HG03521 (cell line): ENCODE measurements around the gene FHDC1.
"Not testable (repeated sequence)": the region's sequence is repeated elsewhere in the genome, so short reads cannot be mapped to it uniquely, and the experiment has no call there.

Experiments used
- ATAC-seq: cut with Tn5 transposase; IDR thresholded peaks from one replicate; pipeline ENCODE4 v1.9.1; 2021; ENCODE audit warnings: mild to moderate bottlenecking, moderate library complexity; ENCODE audit not compliant: unreplicated experiment

The FHDC1 gene, protein sequence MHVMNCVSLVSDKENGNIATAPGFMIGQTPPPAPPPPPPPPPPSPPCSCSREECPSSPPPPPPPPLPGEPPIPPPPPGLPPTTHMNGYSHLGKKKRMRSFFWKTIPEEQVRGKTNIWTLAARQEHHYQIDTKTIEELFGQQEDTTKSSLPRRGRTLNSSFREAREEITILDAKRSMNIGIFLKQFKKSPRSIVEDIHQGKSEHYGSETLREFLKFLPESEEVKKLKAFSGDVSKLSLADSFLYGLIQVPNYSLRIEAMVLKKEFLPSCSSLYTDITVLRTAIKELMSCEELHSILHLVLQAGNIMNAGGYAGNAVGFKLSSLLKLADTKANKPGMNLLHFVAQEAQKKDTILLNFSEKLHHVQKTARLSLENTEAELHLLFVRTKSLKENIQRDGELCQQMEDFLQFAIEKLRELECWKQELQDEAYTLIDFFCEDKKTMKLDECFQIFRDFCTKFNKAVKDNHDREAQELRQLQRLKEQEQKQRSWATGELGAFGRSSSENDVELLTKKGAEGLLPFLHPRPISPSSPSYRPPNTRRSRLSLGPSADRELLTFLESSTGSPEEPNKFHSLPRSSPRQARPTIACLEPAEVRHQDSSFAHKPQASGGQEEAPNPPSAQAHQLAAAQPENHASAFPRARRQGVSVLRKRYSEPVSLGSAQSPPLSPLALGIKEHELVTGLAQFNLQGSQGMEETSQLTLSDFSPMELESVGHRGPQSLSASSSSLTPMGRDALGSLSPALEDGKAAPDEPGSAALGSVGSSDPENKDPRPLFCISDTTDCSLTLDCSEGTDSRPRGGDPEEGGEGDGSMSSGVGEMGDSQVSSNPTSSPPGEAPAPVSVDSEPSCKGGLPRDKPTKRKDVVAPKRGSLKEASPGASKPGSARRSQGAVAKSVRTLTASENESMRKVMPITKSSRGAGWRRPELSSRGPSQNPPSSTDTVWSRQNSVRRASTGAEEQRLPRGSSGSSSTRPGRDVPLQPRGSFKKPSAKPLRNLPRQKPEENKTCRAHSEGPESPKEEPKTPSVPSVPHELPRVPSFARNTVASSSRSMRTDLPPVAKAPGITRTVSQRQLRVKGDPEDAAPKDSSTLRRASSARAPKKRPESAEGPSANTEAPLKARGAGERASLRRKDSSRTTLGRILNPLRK

DNA sequence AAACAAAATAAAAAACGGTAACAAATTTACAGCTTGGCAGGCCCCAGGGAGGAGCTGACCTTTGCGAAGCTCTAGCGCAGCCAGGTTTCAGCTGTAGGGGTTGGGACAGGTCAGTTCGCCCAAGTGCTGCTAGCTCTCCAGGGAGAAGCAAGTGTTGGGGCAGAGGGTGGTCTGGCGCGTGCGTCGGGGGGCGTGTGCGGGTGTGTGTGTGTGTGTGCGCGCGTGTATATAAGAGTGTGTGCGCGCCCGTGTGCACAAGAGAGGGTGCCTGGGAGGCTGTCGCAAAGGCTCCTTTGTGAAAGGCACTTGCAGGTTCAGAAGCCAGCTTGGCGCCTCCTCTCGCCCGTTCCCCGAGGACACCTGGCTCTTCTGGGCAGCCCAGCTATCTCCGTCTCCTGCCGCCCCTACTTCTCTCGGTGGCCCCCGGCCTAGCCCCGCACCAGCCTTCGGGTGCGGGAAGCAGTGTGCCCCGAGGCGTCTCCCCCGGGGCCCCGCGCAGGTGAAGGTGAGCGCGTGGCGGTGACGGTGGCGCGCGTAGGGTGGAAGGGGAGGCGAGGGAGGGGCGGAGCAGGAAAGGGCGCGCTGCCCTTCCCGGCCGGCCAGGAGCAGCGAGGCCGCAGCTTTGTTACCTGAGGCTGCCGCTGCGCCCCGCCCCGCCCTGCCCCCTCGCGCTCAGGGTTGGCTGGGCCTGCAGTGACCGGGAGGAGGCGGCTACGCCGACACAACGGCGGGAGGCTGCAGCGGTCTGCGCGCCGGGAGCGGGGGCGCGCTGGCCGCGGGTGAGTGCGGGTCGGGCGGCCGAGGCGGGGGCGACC is at the start of gene FHDC1:
Gene FHDC1, plus strand, starts transcription at position 693 of the 815 bp plus-strand sequence. CDS start 6,735 bp downstream, outside the sequence.
- no peak for ATAC-seq

DNA sequence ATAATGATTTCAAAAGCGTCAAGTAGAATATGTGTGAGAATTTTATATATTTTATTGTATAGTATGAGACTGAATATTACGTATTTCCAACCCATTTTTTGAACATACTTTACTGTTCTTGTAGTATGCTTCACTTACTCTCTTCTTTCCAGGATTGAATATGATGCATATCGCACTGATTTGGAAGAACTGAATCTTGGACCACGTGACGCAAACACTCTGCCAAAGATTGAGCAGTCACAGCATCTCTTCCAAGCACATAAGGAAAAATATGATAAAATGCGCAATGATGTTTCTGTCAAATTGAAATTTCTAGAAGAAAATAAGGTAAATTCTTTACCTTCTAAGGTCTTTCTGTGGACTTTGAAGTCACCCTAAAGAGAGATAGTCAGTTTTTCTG is 48.1 kb upstream of the FHDC1 start:
- ATAC-seq = no peak

DNA sequence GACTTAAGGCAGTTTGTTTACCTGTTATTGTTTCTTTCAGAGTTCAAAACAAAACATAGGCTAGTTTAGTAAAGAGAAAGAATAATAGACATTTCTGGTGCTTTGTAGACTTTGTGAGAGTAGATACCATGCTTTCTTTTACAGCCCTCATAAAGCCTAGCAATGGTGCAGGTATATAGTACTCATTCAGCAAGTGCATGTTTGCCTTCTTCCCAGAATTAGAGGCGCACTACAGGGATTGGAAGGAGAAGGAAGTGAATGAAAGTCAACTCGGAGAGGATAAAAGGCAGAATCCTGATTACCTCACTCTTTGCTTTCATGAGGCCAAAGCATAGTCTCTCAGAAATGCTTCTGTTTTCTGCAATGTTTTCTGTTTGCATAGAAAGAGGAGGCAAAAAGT is 43.1 kb upstream of the FHDC1 start:
- ATAC-seq = no peak

DNA sequence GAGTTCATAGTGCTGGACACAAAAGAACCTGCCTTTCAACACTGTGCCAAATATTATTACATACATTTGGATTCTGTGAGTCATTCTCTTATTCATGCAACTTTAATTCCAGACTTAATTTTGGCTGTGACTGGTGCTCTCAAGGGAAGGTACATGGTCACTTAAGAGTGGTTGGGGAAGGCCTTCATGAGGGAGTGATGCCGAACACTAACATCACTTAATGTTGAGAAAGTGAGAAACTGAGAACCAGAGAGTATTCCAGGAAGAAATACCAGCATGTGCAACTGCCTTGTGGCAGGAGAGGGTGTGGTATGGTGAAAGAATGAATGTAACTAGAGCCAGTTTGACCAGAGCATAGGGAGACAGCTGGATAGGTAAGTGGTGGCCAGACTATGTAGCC is 41.5 kb upstream of the FHDC1 start:
- ATAC-seq = no peak

DNA sequence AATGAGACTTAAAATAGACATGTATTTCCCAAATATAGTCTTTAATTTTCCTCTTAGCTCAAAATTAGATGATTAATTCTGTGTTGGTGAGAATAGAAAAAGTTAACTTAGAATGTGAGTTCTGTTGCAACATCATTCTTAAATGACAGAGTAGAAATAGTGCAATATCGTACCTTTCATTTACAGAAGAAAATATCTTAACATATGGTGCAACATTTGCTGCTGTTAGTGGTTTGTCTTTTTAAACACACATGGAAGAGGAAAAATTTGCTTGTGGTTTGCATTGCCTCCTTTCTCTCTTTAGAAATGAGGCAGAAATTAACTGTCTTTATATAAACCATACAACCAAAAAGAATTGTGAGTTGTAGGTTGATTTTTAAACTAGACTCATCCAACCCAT is 39.3 kb upstream of the FHDC1 start:
- ATAC-seq = no peak

DNA sequence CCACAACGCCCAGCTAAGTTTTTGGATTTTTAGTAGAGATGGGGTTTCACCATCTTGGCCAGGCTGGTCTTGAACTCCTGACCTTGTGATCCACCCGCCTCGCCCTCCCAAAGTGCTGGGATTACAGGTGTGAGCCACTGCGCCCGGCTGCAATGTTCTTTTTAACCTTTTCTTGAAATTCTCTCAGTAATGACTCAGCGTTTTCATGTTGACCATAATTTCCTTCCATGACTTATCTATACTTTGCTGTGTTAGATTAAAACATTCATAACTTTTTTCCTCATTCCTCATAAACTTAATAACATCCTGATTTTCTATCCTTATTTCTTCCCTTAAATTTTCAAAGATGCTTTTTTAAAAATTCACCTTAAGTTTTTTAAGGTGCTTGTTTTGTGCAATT is 38.0 kb upstream of the FHDC1 start:
- ATAC-seq = not testable (repeated sequence)

DNA sequence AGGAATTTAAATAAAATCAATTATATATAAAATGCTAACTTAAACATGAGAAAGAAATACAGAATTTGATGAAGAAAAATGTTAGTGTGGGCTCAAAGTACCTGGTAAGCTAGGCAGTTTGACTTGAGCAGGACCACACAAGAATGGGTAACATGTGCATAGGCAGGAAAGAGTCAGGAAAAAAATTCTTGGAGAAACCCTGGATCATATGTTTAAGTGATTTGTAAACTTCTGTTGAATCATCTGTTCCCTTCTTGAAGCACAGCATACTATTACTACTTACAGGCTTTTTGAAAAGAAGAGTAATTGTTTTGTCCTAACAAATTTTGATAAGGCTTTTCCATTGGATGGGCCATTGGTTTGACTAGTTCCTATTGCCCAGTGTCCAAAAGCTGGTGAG is 37.5 kb upstream of the FHDC1 start:
- ATAC-seq = no peak

DNA sequence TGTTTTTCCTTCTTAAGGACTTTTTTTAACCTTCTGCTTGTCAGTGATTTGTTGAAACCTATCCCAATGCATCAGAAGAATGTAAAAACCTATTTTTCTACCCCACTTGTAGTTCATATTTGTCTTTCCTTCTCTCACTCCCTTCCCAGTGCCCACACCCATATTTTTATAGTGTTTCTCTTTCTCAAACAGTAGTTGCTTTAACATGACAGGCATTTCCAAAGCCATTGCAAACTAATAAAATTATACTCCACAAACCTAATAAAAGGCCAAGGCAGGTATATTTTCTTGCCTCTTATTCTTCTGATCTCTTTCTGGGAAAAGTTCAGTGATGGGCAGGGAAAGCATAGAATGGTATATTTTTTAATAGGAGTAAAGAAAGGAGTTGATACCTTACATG is 35.7 kb upstream of the FHDC1 start:
- no peak for ATAC-seq

DNA sequence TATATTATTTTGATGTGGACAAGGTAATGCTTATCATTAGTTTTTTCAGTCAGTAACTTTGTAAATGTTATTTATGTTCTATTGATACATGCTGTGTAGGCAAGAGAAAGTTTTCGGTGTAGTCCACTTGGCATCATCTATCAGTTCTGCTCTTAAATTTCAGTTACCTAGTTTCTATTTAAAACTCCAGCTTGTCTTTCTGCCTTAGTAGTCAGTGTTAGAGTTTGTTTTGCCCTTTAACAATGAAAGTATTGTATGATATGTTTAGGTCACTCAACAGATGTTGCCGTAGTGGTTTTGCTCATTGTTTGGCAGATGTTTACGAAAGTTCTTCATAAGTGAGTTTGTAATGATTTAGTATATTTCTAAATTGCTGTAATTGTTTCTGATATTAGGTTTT is 34.9 kb upstream of the FHDC1 start:
- ATAC-seq = no peak

DNA sequence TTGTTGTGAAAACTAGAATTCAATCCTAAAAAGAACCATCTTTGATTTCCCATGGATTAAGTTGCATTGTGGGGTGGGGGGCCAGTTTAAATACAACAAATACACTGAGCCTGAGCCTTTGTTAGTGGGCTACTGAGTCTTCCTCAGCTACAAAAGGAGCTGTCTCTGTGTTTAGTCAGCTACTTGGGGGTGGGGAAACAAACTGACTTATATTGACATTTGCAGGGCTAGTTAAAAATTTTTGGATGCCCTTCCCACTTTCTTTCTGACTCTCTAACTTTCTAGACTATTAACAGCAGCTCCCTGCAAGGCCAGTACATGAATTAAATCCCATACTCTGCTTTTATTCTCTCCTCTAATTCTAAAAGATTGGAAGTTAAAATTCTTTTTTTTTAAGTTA is 32.5 kb upstream of the FHDC1 start:
- ATAC-seq = no peak

DNA sequence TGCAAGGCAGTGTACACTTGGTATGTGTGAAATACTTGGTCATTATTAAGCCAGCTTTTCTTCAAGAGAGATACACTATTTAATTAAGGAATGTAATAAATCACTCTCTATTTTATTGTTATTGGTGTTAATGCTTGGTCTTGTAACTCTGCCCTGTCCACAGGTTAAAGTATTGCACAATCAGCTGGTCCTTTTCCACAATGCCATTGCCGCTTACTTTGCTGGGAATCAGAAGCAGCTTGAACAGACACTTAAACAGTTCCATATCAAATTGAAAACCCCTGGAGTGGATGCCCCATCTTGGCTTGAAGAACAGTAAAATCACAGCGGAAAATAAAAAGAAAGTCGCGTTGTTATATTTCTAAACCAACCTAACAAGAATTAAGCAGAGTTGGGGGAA is 26.2 kb upstream of the FHDC1 start:
- no peak for ATAC-seq

DNA sequence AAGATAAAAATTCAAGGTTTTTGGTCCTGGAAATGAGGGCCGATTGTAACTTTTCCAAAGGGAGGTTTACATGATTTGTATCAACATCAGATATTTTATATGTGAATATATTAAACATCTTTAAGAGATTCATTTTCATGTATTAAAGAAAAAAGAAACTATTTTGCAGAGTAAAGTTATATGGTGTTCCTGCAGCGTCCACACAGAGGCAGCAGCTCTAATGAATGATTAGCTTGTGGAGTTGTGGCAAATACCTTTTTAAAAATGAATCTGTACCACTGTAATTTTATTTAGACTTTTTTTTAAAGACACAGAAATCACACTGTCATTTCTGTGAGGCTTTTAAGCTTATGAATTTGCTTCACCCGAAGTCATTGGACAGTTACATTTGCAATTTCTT is 25.6 kb upstream of the FHDC1 start:
- no peak for ATAC-seq

DNA sequence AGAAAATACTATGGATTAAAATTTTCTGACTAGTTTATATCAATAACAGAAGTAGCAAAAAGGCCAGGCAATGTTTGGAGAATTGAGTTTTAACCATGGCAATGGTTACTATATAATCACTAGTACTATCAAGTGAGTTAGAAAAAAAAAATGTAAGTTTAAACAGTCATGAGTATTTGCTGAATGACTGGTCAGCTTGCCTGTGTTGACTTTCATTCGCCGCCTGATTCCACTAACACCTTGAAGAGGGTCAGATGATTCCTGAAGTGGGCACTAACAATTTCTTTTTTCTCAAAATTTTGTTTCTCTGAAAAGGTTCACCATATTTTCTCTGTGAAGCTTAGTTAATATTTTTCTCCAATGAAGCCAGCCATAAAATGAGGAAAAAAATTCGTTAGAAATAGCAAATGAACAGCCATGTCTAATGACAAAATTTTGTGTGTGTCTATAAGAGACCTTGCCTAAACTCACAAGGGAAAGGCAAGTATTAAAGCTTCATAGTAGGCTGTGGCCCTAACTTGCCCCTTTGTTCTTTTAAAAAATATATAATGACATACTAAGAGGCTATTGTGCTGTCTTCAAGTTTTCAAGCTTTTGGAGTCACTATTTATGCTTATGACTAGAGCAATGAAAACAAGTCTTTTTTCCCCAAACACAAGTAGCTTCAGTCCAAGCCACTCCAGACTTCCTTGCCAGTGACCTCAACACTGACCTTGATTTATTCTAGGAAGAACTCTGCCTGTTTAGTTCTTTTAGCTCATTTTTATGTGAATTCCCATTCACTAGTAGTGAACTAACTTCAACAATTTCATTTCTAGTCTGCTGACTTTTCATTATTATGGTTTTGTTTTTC is 18.4 kb upstream of the FHDC1 start:
- no peak for ATAC-seq

DNA sequence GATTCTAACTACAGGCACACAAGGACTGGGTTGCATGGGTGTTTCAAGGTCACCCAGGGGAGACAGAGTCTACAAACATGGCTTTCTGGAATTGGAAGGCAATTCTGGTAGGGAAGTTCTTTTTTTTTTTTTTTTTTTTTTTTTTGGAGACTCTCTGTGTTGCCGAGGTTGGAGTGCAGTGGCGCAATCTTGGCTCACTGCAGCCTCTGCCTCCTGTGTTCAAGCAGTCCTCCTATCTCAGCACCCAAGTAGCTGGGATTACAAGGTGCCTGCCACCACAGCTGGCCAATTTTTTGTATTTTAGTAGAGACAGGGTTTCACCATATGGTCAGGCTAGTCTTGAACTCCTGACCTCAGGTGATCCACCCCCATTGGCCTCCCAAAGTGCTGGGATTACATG is 16.3 kb upstream of the FHDC1 start:
- no peak for ATAC-seq

DNA sequence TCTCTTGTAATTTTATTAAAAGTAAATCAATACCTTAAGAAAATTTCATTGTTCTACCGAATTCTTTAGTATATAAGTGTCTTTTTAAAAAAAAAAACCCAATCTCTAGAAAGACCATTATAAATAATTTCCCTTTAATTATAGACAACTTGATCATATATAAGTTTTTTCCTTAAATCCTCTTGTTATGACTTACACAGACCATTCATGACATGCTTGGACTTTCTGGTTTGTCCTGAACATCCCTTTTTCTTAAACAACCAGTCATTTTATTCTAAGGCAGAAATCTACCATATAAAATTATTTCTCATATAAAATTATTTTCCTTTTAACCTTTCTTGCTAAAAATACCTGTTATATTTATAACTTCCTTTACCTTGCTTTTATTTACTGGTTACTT is 15.4 kb upstream of the FHDC1 start:
- no peak for ATAC-seq

DNA sequence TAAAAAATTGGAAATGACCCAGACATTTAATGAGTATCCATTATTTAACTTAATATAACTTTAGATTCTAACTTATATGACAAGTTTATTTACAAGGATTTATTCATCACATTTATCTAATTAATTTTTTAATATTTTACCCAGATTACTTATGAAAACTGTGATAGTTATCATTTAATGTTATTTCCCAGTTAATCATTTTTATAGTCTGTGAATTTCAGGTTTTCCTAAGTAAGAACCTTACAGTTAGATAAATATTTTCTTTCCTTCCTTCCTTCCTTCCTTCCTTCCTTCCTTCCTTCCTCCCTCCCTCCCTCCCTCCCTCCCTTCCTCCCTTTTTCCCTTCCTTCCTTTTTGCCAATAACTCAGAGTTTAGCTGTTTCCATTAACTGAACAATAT is 14.8 kb upstream of the FHDC1 start:
- no peak for ATAC-seq

DNA sequence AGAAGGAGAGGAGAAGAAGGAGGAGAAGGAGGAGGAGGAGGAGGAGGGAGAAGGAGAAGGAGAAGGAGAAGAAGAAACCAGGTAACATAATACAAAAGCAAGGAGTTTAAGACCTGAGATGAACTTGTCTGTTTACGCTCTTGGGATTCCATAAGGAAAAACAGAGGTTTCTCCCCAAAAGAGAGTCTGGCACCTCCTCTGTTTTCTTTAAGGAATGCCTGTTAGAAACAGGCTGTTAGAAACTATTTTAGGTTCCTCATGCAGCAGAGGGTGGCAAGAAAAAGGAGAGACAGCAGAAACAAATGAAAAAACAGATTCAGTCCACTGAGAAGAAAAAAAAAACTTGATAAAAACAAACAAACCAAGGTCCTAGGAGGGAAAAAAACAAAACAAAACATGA is 10.3 kb upstream of the FHDC1 start:
- no peak for ATAC-seq

DNA sequence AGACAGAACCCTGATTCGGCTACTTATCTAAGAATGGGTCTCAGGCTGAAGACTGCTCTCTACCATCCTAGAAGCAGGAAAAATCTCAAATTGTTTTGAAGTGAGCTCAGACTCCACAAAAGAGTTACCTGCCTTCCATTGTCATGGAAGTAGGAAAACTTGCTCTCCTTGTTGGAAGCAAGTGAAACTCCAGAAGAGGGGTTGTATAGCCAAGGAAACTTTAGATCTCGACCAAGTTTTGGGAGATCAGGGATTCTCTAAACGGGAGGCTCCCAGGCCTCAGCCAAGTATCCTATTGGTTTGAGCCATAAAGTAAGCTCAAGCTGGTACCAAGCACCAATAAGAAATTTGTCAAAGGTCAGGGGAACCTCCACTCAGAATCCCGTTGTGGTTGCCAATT is 9.2 kb upstream of the FHDC1 start:
- ATAC-seq = no peak

DNA sequence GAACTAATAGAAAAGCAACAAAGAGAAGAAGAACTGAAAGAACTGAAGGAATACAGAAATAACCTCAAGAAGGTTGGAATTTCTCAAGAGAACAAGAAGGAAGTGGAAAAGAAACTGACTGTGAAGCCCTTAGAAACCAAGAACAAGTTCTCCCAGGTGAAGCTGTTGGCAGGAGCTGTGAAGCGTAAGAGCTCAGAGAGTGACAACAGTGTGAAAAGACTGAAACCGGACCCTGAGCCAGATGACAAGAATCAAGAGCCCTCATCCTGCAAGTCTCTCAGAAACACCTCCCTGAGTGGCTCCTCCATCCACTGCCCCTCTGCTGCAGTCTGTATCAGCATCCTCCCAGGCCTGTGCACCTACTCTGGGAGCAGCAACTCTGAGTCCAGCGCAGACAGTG is 8.4 kb upstream of the FHDC1 start:
- ATAC-seq = no peak

DNA sequence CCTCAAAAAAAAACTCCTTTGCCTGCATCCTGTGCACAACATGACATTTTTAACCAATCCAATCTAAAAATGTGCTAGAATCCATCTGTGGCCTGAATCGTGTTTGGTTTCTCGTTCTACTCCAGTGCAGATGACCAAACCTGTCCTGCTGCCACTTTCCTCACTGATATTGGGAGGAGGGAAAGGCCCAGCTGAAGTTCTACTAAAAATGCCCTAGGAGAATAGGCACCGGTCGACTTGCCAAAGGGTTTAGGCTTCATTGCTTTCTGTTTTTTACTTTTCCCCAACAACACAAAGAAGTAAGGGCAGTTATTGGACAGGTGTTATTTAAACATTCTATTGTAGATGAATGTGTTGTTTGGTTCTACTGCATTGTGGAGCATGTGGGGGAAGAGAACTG is 7.8 kb upstream of the FHDC1 start:
- ATAC-seq = no peak
